ENCODE results near the gene MLLT10.
"Not testable (repeated sequence)": the region's sequence is repeated elsewhere in the genome, so short reads cannot be mapped to it uniquely, and the experiment has no call there.

The MLLT10 gene

GRCh38 chr10:21527598-21528235 is 6.3 kb upstream of the MLLT10 start:
- no peak for DNase-seq (ENCODE audit: low read depth in 3 of 3)

GRCh38 chr10:21528236-21529031 is 5.6 kb upstream of the MLLT10 start:
- DNase-seq (ENCODE audit: low read depth in 3 of 3) = no peak

- no peak for DNase-seq (ENCODE audit: low read depth in 3 of 3)
Measured at GRCh38 chr10:21529032-21529910, 4.8 kb upstream of the MLLT10 start.

- DNase-seq (ENCODE audit: low read depth in 3 of 3) = no peak
Measured at GRCh38 chr10:21530168-21530567, 3.9 kb upstream of the MLLT10 start.

GRCh38 chr10:21530641-21531040 is 3.4 kb upstream of the MLLT10 start:
- DNase-seq (ENCODE audit: low read depth in 3 of 3) = no peak

GRCh38 chr10:21531164-21531563 is 2.9 kb upstream of the MLLT10 start:
- no peak for DNase-seq (ENCODE audit: low read depth in 3 of 3)

GRCh38 chr10:21532694-21533466 is 1.2 kb upstream of the MLLT10 start:
- no peak for DNase-seq (ENCODE audit: low read depth in 3 of 3)

- no peak for DNase-seq (ENCODE audit: low read depth in 3 of 3)
Measured at GRCh38 chr10:21534280-21534586, 201 bp downstream of the MLLT10 start.

- no peak for DNase-seq (ENCODE audit: low read depth in 3 of 3)
Measured at GRCh38 chr10:21534604-21535493, 817 bp downstream of the MLLT10 start.

- no peak for DNase-seq (ENCODE audit: low read depth in 3 of 3)
Measured at GRCh38 chr10:21535494-21535965, 1.5 kb downstream of the MLLT10 start.

- DNase-seq (ENCODE audit: low read depth in 3 of 3) = not testable (repeated sequence)
Measured at GRCh38 chr10:21535976-21536375, 1.9 kb downstream of the MLLT10 start.

- no peak for DNase-seq (ENCODE audit: low read depth in 3 of 3)
Measured at GRCh38 chr10:21536874-21537273, 2.8 kb downstream of the MLLT10 start.

- not testable (repeated sequence) for DNase-seq (ENCODE audit: low read depth in 3 of 3)
Measured at GRCh38 chr10:21540701-21541100, 6.7 kb downstream of the MLLT10 start.

- DNase-seq (ENCODE audit: low read depth in 3 of 3) = no peak
Measured at GRCh38 chr10:21547246-21547645, 13.2 kb downstream of the MLLT10 start.

- no peak for DNase-seq (ENCODE audit: low read depth in 3 of 3)
Measured at GRCh38 chr10:21552638-21553037, 18.6 kb downstream of the MLLT10 start.

- no peak for DNase-seq (ENCODE audit: low read depth in 3 of 3)
Measured at GRCh38 chr10:21556527-21556926, 22.5 kb downstream of the MLLT10 start.

GRCh38 chr10:21558984-21559383 is 25.0 kb downstream of the MLLT10 start:
- DNase-seq (ENCODE audit: low read depth in 3 of 3) = not testable (repeated sequence)

- DNase-seq (ENCODE audit: low read depth in 3 of 3) = no peak
Measured at GRCh38 chr10:21570761-21571521, 36.9 kb downstream of the MLLT10 start.

GRCh38 chr10:21572578-21572977 is 38.5 kb downstream of the MLLT10 start:
- no peak for DNase-seq (ENCODE audit: low read depth in 3 of 3)

- not testable (repeated sequence) for DNase-seq (ENCODE audit: low read depth in 3 of 3)
Measured at GRCh38 chr10:21574514-21574913, 40.5 kb downstream of the MLLT10 start.
